Measurements from ENCODE around the gene OPA1. TPM values are rescaled to one million over a fixed set of nuclear protein-coding genes. Genes with fewer than 3 reads are reported as not detected.

The OPA1 gene
- total and polyA plus RNA-seq, 2 of the 13 experiments (the other 11 are each of a cell fraction or from before 2014, with no cell fraction given), result 26.7 to 78.5 TPM

DNA sequence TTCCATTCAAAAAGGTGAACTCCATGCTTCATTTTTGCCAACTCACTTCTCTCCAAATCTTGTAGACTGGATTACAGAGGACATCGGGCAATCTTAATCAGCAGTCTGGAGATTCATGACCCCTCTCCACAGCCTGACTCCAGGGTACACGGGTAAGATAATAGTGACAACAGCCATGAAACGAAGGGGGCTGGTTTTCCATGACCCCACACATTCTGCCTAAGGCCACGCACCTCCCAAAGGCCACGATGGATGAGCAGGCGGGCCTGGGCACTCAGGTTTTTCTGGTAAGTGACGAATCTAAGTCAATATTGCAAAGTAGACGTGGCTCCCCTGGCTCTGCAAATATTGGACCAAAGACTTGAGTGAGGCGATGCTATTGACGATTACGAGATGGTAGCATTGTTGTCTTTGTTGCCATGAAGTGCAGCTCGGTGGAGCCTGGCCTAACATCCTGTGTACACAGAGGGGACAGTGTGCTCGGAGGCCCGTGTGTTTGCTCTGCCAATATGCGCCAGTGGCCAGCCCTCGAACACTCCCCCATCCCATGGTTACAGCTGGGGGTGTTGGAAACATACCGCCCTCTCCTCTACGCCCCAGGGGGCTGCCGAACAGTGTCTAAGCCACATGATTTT lies 119.1 kb downstream of the OPA1 start:
- H2AFZ ChIP-seq (ENCODE audit: low read length), result no peak overlapping the region
- BruUV-seq (replicated peaks), result TSS peak; percentile 74
- peaks cover 18% of the 10 kb centered on the region for H3K9me3 ChIP-seq (ENCODE audit: low read length)
- CTCF ChIA-PET (ENCODE audit: low intra/inter-chr PET ratio, low total read pairs), result no interaction called here
- H3K9ac ChIP-seq (ENCODE audit: insufficient read depth, low read depth, low read length), result peak overlapping the region; percentile 77
- intact Hi-C loops (cut with micrococcal nuclease; ENCODE audit: unreplicated experiment) (loop anchor here (1.0 to 5.0 kb wide), 5 partner anchors 20 to 423 kb away; no protein-coding TSS in a partner anchor), in situ Hi-C loops (cut with HindIII; ENCODE audit: extremely low pct_ligation_motif_present, low pct_unique_long_range_greater_than_20kb) (no loop called here)
- H4K20me1 ChIP-seq (ENCODE audit: insufficient read depth, low read length), result no peaks in the 10 kb centered on the region
- peak overlapping the region; percentile 4 to 26 (median 7); a peak in 3 of 6 replicates for H3K4me3 ChIP-seq (replicated peaks in 1 of 3; ENCODE audit: insufficient read depth in 1 of 3, low read depth in 2 of 3, low read length in 3 of 3)
- peak; percentile 95 for FAIRE-seq
- DNase-seq (ENCODE audit: low spot score), result peak; percentile 99
- H3K79me2 ChIP-seq (ENCODE audit: insufficient read depth, low read length), result no peaks in the 10 kb centered on the region
- no peaks in the 10 kb centered on the region for H3K27me3 ChIP-seq (ENCODE audit: control insufficient read depth in 1 of 2, insufficient read depth in 2 of 2, low read length in 2 of 2)
- WGBS (ENCODE audit: low lambda C conversion rate), result 3% methylated on average over 9 of the region's 19 CpGs
- peak overlapping the region; percentile 86 for H3K27ac ChIP-seq (ENCODE audit: extremely low read length, insufficient read depth, low read length)
- H3K36me3 ChIP-seq (replicated peaks in 1 of 2; ENCODE audit: control insufficient read depth in 1 of 2, insufficient read depth in 2 of 2, low read length in 2 of 2), result no peaks in the 10 kb centered on the region
- peaks cover 67% of the 10 kb centered on the region for H3K4me1 ChIP-seq (ENCODE audit: insufficient read depth, low read length)
- H3K4me2 ChIP-seq (ENCODE audit: low read depth, low read length), result peak overlapping the region; percentile 74
- POLR2A ChIA-PET, result interaction anchor here (0.7 to 2.8 kb wide), 11 partner anchors 19 to 605 kb away, joined by 3 to 61 read pairs (median 6); partner anchors contain the start of gene HES1
- peak; percentile 97 for ATAC-seq
- TF ChIP-seq TMF1 (CRISPR knock-in tag; IDR thresholded peaks at IDR 0.05; ENCODE audit: low read depth), result no peak
- peak; percentile 93 for TF ChIP-seq ATF3 (CRISPR knock-in tag; IDR thresholded peaks at IDR 0.05)
- peak; percentile 97 for TF ChIP-seq RXRB (CRISPR knock-in tag; IDR thresholded peaks at IDR 0.05; ENCODE audit: borderline replicate concordance)
- TF ChIP-seq ZNF331 (CRISPR knock-in tag; IDR thresholded peaks at IDR 0.05), result peak; percentile 97
- TF ChIP-seq, protein P1, sequence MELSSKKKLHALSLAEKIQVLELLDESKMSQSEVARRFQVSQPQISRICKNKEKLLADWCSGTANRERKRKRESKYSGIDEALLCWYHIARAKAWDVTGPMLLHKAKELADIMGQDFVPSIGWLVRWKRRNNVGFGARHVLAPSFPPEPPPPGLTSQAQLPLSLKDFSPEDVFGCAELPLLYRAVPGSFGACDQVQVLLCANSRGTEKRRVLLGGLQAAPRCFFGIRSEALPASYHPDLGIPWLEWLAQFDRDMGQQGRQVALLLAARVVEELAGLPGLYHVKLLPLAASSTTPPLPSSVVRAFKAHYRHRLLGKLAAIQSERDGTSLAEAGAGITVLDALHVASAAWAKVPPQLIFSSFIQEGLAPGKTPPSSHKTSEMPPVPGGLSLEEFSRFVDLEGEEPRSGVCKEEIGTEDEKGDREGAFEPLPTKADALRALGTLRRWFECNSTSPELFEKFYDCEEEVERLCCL (CRISPR knock-in tag; IDR thresholded peaks at IDR 0.05; ENCODE audit: borderline replicate concordance), result no peak
- no peak for TF ChIP-seq GTF2F1 (IDR thresholded peaks at IDR 0.05; ENCODE audit: low read length)
- peak; percentile 99 for TF ChIP-seq FOXJ3 (CRISPR knock-in tag; IDR thresholded peaks at IDR 0.05; ENCODE audit: borderline replicate concordance)
- TF ChIP-seq ZNF550 (CRISPR knock-in tag; IDR thresholded peaks at IDR 0.05; ENCODE audit: borderline replicate concordance), result peak; percentile 76; the same call in 1 of the 2 replicates
- TF ChIP-seq, protein P2, sequence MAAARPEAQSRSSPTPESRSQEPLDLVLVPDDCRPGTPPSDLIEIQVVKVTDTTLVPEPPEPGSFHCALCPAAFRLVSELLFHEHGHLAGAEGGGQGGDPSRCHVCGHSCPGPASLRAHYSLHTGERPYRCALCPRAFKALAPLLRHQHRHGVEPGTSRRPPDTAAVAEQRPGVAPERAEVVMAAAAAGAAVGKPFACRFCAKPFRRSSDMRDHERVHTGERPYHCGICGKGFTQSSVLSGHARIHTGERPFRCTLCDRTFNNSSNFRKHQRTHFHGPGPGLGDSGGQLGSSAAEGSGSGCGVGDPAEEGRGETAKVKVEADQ (CRISPR knock-in tag; IDR thresholded peaks at IDR 0.05; ENCODE audit: borderline replicate concordance), result peak; percentile 85; the same call in 1 of the 2 replicates
- TF ChIP-seq, protein P3, sequence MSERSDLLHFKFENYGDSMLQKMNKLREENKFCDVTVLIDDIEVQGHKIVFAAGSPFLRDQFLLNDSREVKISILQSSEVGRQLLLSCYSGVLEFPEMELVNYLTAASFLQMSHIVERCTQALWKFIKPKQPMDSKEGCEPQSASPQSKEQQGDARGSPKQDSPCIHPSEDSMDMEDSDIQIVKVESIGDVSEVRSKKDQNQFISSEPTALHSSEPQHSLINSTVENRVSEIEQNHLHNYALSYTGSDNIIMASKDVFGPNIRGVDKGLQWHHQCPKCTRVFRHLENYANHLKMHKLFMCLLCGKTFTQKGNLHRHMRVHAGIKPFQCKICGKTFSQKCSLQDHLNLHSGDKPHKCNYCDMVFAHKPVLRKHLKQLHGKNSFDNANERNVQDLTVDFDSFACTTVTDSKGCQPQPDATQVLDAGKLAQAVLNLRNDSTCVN (CRISPR knock-in tag; IDR thresholded peaks at IDR 0.05; ENCODE audit: borderline replicate concordance), result peak; percentile 44; the same call in 1 of the 2 replicates
- no peak; the same call in 1 of the 2 replicates for TF ChIP-seq ZNF121 (CRISPR knock-in tag; IDR thresholded peaks at IDR 0.05)
- no peak for TF ChIP-seq RBFOX2 (IDR thresholded peaks at IDR 0.05; ENCODE audit: low read depth, low read length)
- TF ChIP-seq DRAP1 (CRISPR knock-in tag; IDR thresholded peaks at IDR 0.05), result peak; percentile 73
- TF ChIP-seq NR2F6 (IDR thresholded peaks at IDR 0.05), result peak; percentile 93
- peak; percentile 98 for TF ChIP-seq NR2F6 (CRISPR knock-in tag; IDR thresholded peaks at IDR 0.05)
- TF ChIP-seq MYC (CRISPR knock-in tag; IDR thresholded peaks at IDR 0.05; ENCODE audit: borderline replicate concordance), result peak; percentile 95
- TF ChIP-seq ZNF205 (CRISPR knock-in tag; IDR thresholded peaks at IDR 0.05), result peak; percentile 95; the same call in 1 of the 2 replicates
- TF ChIP-seq, protein P4, sequence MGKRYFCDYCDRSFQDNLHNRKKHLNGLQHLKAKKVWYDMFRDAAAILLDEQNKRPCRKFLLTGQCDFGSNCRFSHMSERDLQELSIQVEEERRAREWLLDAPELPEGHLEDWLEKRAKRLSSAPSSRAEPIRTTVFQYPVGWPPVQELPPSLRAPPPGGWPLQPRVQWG (CRISPR knock-in tag; IDR thresholded peaks at IDR 0.05; ENCODE audit: borderline replicate concordance, low read depth), result no peak
- no peak for TF ChIP-seq ZNF7 (CRISPR knock-in tag; IDR thresholded peaks at IDR 0.05)
- peak; percentile 81; the same call in 1 of the 2 replicates for TF ChIP-seq ZNF891 (CRISPR knock-in tag; IDR thresholded peaks at IDR 0.05)
